SU-DHL-6 (cell line): Measurements from ENCODE around the gene CD109.
"Not testable (repeated sequence)": the region's sequence is repeated elsewhere in the genome, so short reads cannot be mapped to it uniquely, and the experiment has no call there.

ENCODE experiments used
- H2AFZ ChIP-seq: fragments of 200-600 bp; sonication (generic); 2 replicates; pipeline ENCODE4 v1.6.1; 2014; ENCODE audit warnings: low read depth, mild to moderate bottlenecking, moderate library complexity, mixed read lengths, antibody characterized with exemption, low read length; ENCODE audit not compliant: severe bottlenecking
- H3F3A ChIP-seq: fragments of 200-600 bp; shearing (Covaris generic); 2 replicates; pipeline ENCODE4 v1.6.0; 2016; ENCODE audit warnings: antibody characterized with exemption, mild to moderate bottlenecking; ENCODE audit not compliant: insufficient read depth
- H3K27ac ChIP-seq: fragments of 200-600 bp; sonication (generic); 2 replicates; pipeline ENCODE4 v1.5.1; 2016; ENCODE audit warnings: low read depth, mild to moderate bottlenecking, low read length, moderate library complexity, mixed read lengths
- H3K27me3 ChIP-seq: fragments of 200-600 bp; sonication (generic), shearing (Covaris generic); 2 replicates; pipeline ENCODE4 v1.6.0; 2014; ENCODE audit warnings: mild to moderate bottlenecking, low read length
- H3K36me3 ChIP-seq: fragments of 200-600 bp; sonication (generic); 2 replicates; pipeline ENCODE4 v1.6.1; 2014; ENCODE audit warnings: mild to moderate bottlenecking, low read length, mixed read lengths
- H3K4me2 ChIP-seq: fragments of 300-600, 200-600 bp; shearing (Covaris generic), sonication (generic); 2 replicates; pipeline ENCODE4 v1.6.0; 2014; ENCODE audit warnings: low read length, low read depth, mild to moderate bottlenecking; ENCODE audit not compliant: poor library complexity, severe bottlenecking
- H3K4me3 ChIP-seq: fragments of 200-600 bp; sonication (generic); 2 replicates; pipeline ENCODE4 v1.5.1; 2014; ENCODE audit warnings: antibody characterized with exemption, low read length, mild to moderate bottlenecking, mixed read lengths; ENCODE audit not compliant: insufficient read depth, poor library complexity, severe bottlenecking
- H3K79me2 ChIP-seq: fragments of 200-600 bp; sonication (generic); 2 replicates; pipeline ENCODE4 v1.6.1; 2014; ENCODE audit warnings: mild to moderate bottlenecking, low read length, moderate library complexity; ENCODE audit not compliant: insufficient read depth
- H3K9ac ChIP-seq: fragments of 200-600 bp; sonication (generic); 2 replicates; pipeline ENCODE4 v1.7.0; 2014; ENCODE audit warnings: mild to moderate bottlenecking, low read length
- H3K9me2 ChIP-seq: fragments of 200-600 bp; sonication (generic); replicated peaks from 2 replicates; pipeline ENCODE4 v1.6.1; 2014; ENCODE audit warnings: low read length; ENCODE audit not compliant: insufficient read depth
- H3K9me3 ChIP-seq: fragments of 200-600 bp; sonication (generic); 2 replicates; pipeline ENCODE4 v1.6.1; 2014; ENCODE audit warnings: low read length, mixed read lengths; ENCODE audit not compliant: insufficient read depth
- H4K20me1 ChIP-seq: fragments of 200-600 bp; sonication (generic); 2 replicates; pipeline ENCODE4 v1.6.1; 2014; ENCODE audit warnings: low read depth, mild to moderate bottlenecking, antibody characterized with exemption, low read length, moderate library complexity, mixed read lengths
- CTCF ChIP-seq: fragments of 200-600 bp; sonication (generic); IDR thresholded peaks from one replicate; pipeline ENCODE4 v1.5.1; 2017; ENCODE audit warnings: antibody characterized with exemption, mild to moderate bottlenecking, low read length, moderate library complexity; ENCODE audit not compliant: insufficient read depth, poor library complexity, severe bottlenecking
- EZH2phosphoT487 ChIP-seq: fragments of 200-600 bp; sonication (generic), shearing (Covaris generic); conservative IDR thresholded peaks from 2 replicates; pipeline ENCODE4 v1.6.1; 2018; ENCODE audit warnings: mild to moderate bottlenecking, antibody characterized with exemption, low read length, moderate library complexity, mixed read lengths

Gene CD109

GRCh38 chr6:73719046-73719445 lies 23.0 kb downstream of the CD109 start:
- no peak overlapping the region for H2AFZ ChIP-seq
- no peaks in the 10 kb centered on the region for H3K27me3 ChIP-seq
- H3K4me3 ChIP-seq = no peak overlapping the region
- TF ChIP-seq CTCF = no peak
- no peak for TF ChIP-seq EZH2phosphoT487
- no peak overlapping the region for H3K27ac ChIP-seq
- H3K36me3 ChIP-seq = no peaks in the 10 kb centered on the region
- H3K79me2 ChIP-seq = no peaks in the 10 kb centered on the region
- H4K20me1 ChIP-seq = no peaks in the 10 kb centered on the region
- no peak overlapping the region for H3K9ac ChIP-seq
- H3K9me2 ChIP-seq = no peaks in the 10 kb centered on the region
- no peaks in the 10 kb centered on the region for H3F3A ChIP-seq
- H3K9me3 ChIP-seq = no peaks in the 10 kb centered on the region
- H3K4me2 ChIP-seq = no peak overlapping the region

GRCh38 chr6:73722318-73723060 lies 26.5 kb downstream of the CD109 start:
- no peak overlapping the region for H3K4me2 ChIP-seq
- no peak overlapping the region for H3K27ac ChIP-seq
- H2AFZ ChIP-seq = no peak overlapping the region
- H3K27me3 ChIP-seq = no peaks in the 10 kb centered on the region
- no peaks in the 10 kb centered on the region for H3K9me3 ChIP-seq
- no peaks in the 10 kb centered on the region for H3K36me3 ChIP-seq
- no peaks in the 10 kb centered on the region for H3K79me2 ChIP-seq
- H4K20me1 ChIP-seq = no peaks in the 10 kb centered on the region
- TF ChIP-seq CTCF = no peak
- no peak for TF ChIP-seq EZH2phosphoT487
- no peak overlapping the region for H3K4me3 ChIP-seq
- no peaks in the 10 kb centered on the region for H3F3A ChIP-seq
- H3K9me2 ChIP-seq = no peaks in the 10 kb centered on the region
- no peak overlapping the region for H3K9ac ChIP-seq

- not testable (repeated sequence) for H3K9ac ChIP-seq, H3K4me2 ChIP-seq, H2AFZ ChIP-seq, H3F3A ChIP-seq, H3K9me3 ChIP-seq, H3K27ac ChIP-seq, H3K9me2 ChIP-seq, H3K36me3 ChIP-seq, H3K79me2 ChIP-seq, H3K27me3 ChIP-seq, H4K20me1 ChIP-seq, H3K4me3 ChIP-seq
Measured at GRCh38 chr6:73723480-73723879, 27.5 kb downstream of the CD109 start.

GRCh38 chr6:73724389-73724788 lies 28.4 kb downstream of the CD109 start:
- Histone ChIP-seq H3K9me3 (no peaks in the 10 kb centered on the region), H3F3A (no peaks in the 10 kb centered on the region), H2AFZ (no peak overlapping the region), H3K27ac (no peak overlapping the region), H3K79me2 (no peaks in the 10 kb centered on the region), H3K9ac (no peak overlapping the region), H3K36me3 (no peaks in the 10 kb centered on the region), H4K20me1 (no peaks in the 10 kb centered on the region), H3K9me2 (no peaks in the 10 kb centered on the region), H3K4me3 (no peak overlapping the region), H3K27me3 (no peaks in the 10 kb centered on the region), H3K4me2 (no peak overlapping the region)
- no peak for TF ChIP-seq CTCF
- TF ChIP-seq EZH2phosphoT487 = no peak

- not testable (repeated sequence) for H2AFZ ChIP-seq, H3K27me3 ChIP-seq, H3K9me3 ChIP-seq, H3K4me2 ChIP-seq, H3K27ac ChIP-seq, H3K36me3 ChIP-seq, H3K79me2 ChIP-seq, H3F3A ChIP-seq, H3K9me2 ChIP-seq, H3K4me3 ChIP-seq, H3K9ac ChIP-seq, H4K20me1 ChIP-seq
Measured at GRCh38 chr6:73725192-73725591, 29.2 kb downstream of the CD109 start.
